Activated CD4-positive, alpha-beta T cell treated with anti-CD3 and anti-CD28 coated beads for 24 hours (primary cell): ENCODE results near the gene SMARCAL1.
"Not testable (repeated sequence)": the region's sequence is repeated elsewhere in the genome, so short reads cannot be mapped to it uniquely, and the experiment has no call there.

Experiments used
- DNase-seq, 2 donors: peaks; one replicate each; pipeline ENCODE4 v3.0.0-alpha.2; 2020; ENCODE audit warnings: low read depth in 2 of 2

The SMARCAL1 gene

GRCh38 chr2:216502381-216503158 is 90.3 kb downstream of the SMARCAL1 start:
- DNase-seq, result no peak

GRCh38 chr2:216503159-216503629 is 90.9 kb downstream of the SMARCAL1 start:
- no peak for DNase-seq

GRCh38 chr2:216503697-216504375 is 91.6 kb downstream of the SMARCAL1 start:
- DNase-seq, result no peak

GRCh38 chr2:216504376-216504762 is 92.1 kb downstream of the SMARCAL1 start:
- DNase-seq, result no peak

GRCh38 chr2:216505133-216506106 is 93.1 kb downstream of the SMARCAL1 start:
- DNase-seq, result no peak

- DNase-seq, result no peak
Measured at GRCh38 chr2:216507220-216508160, 95.2 kb downstream of the SMARCAL1 start.

- DNase-seq, result no peak
Measured at GRCh38 chr2:216508229-216508628, 95.9 kb downstream of the SMARCAL1 start.

- DNase-seq, result no peak
Measured at GRCh38 chr2:216516730-216517350, 104.6 kb downstream of the SMARCAL1 start.

- no peak for DNase-seq
Measured at GRCh38 chr2:216517447-216518225, 105.4 kb downstream of the SMARCAL1 start.

- DNase-seq, result not testable (repeated sequence)
Measured at GRCh38 chr2:216518566-216519119, 106.4 kb downstream of the SMARCAL1 start.

GRCh38 chr2:216519154-216519762 is 107.0 kb downstream of the SMARCAL1 start:
- peak in 1 of 2 donors; percentile 35 for DNase-seq

GRCh38 chr2:216520112-216520511 is 107.8 kb downstream of the SMARCAL1 start:
- no peak for DNase-seq

GRCh38 chr2:216522892-216523502 is 110.7 kb downstream of the SMARCAL1 start:
- no peak for DNase-seq

GRCh38 chr2:216525972-216526371 is 113.7 kb downstream of the SMARCAL1 start:
- no peak for DNase-seq

GRCh38 chr2:216526939-216527338 is 114.7 kb downstream of the SMARCAL1 start:
- no peak for DNase-seq

GRCh38 chr2:216527600-216527999 is 115.3 kb downstream of the SMARCAL1 start:
- DNase-seq, result no peak

- DNase-seq, result no peak
Measured at GRCh38 chr2:216532562-216532961, 120.3 kb downstream of the SMARCAL1 start.
